Neural crest cell (in vitro differentiated cells): ENCODE data around the gene FGD6. TPM values are rescaled to one million over a fixed set of nuclear protein-coding genes. Genes with fewer than 3 reads are reported as not detected.

ENCODE experiments used
- total RNA-seq: library from RNA; stranded (reverse); gene quantifications from 2 replicates; pipeline ENCODE4 v1.2.1, GENCODE V29; 2021

The FGD6 gene
- total RNA-seq, 1 donor from 2014 or later = 17.4 TPM

Other genes with a start within 250 kb of the FGD6 start
- gene NDUFA12, start 213.8 kb downstream of the FGD6 start, total RNA-seq = 124 and 127 TPM in 2 replicates
- gene NR2C1, start 143.8 kb downstream of the FGD6 start, total RNA-seq = 39.3 and 42.4 TPM in 2 replicates
- 79.1 and 80.8 TPM in 2 replicates for gene VEZT, start 340 bp upstream of the FGD6 start, total RNA-seq